ENCODE results near the gene P2RX7. TPM values are rescaled to one million over a fixed set of nuclear protein-coding genes. Genes with fewer than 3 reads are reported as not detected.

P2RX7 gene
- total RNA-seq, 1 donor from 2014 or later, result 1.2 TPM

DNA sequence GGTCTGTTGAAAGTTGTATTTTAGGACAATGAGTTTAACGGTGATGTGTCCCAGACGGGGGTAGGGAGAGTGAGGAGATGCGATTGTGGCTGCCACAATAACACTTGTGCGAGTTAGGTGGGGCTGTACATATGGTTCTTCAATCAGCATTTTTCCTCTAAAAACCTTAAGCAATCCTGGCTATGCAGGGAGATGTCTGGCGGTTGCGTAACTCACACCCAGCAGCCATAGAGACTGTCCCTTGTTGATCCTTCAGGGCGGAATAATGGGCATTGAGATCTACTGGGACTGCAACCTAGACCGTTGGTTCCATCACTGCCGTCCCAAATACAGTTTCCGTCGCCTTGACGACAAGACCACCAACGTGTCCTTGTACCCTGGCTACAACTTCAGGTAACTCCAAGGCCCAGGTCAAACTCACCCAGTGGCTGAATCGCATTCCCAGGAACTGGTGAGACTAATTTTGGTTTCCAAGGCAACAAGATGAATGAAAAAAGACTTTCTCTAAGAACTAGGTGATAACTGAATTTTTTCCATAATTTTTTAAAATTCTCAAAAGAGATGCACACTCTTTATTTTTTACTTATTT is 34.6 kb downstream of the P2RX7 start:
- DNase-seq (ENCODE audit: low spot score in 2 of 2) (no peak), FAIRE-seq (no peak)

DNA sequence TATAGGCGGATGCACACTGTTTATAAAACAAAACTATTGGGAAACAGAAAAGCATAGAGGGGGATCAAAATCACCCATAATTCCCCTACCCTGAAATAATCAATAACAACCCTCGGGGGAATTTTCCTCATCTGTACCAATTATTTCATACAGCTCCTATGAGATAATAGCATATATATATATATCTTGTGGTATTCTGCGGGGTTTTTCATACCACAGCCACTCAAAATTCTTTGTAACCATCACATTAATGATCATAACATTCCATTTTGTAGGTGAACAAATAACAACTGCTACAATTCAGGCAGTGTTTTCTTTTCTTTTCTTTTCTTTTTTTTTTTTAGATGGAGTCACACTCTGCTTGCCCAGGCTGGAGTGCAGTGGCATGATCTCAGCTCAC is 35.3 kb downstream of the P2RX7 start:
- FAIRE-seq, result no peak

GRCh38 chr12:121170151-121170550 is 37.5 kb downstream of the P2RX7 start:
- no peak for FAIRE-seq

More for the DNA sequence above, 35.3 kb downstream of the P2RX7 start:
- no peak for DNase-seq (ENCODE audit: low spot score in 2 of 2)

GRCh38 chr12:121170611-121171260 is 38.1 kb downstream of the P2RX7 start:
- FAIRE-seq, result no peak

More at GRCh38 chr12:121170151-121170550, 37.5 kb downstream of the P2RX7 start:
- no peak for DNase-seq (ENCODE audit: low spot score in 2 of 2)

GRCh38 chr12:121172145-121172544 is 39.5 kb downstream of the P2RX7 start:
- DNase-seq (ENCODE audit: low spot score in 2 of 2), result no peak
- no peak for FAIRE-seq

More at GRCh38 chr12:121170611-121171260, 38.1 kb downstream of the P2RX7 start:
- no peak for DNase-seq (ENCODE audit: low spot score in 2 of 2)

DNA sequence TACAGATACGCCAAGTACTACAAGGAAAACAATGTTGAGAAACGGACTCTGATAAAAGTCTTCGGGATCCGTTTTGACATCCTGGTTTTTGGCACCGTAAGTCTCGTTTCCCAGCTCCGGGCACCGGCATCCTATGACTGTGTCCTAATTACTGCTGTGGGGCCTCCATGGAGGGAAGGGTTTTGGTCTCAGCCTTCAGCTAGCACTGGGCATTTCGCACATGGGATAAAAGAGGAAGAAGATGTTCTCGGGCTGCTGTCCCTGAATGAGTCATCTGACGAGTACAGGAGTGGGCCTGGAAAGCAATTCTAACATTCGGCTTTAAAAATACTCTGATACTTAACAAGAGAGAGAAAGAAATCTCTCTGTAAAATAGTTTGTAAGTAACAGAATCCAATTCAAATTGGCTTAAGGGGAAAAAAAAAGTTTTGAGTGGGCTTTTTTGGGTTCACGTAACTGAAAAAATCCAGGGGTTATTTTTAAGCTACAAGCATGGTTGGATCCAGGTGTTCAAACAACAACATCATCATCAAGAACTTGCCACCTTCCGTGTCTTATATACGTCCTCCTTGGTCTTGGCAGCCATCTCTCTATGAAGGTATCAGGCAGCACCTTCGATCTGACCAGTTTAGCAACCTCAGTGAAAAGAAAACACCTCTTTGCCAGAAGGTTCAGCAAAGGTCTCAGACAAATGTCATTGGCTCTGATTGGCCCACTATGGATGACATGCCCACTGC is 42.9 kb downstream of the P2RX7 start:
- FAIRE-seq (no peak), DNase-seq (ENCODE audit: low spot score in 2 of 2) (peak; percentile 12 to 45)

GRCh38 chr12:121176826-121177529 is 44.3 kb downstream of the P2RX7 start:
- FAIRE-seq (no peak), DNase-seq (ENCODE audit: low spot score in 2 of 2) (no peak)

DNA sequence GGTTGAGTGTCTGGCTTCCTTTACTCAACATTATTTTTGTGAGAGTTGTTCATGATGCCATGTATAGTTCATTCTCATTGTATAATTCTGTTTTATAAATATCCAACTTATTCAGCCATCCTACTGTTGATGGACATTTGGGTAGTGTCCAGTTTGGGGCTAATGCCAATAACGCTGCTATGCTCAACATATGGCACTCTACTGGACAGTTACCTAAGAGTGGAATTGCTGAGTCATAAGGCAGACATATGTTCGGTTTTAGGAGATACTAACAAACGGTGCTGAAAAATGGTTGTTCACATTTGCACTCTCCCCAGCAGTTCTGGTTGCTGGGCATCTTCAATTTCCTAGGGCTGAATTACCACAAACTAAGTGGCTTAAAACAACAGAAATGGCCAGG is 48.5 kb downstream of the P2RX7 start:
- DNase-seq (ENCODE audit: low spot score in 2 of 2), result no peak
- no peak for FAIRE-seq

GRCh38 chr12:121182222-121182893 is 49.7 kb downstream of the P2RX7 start:
- no peak for FAIRE-seq
- DNase-seq (ENCODE audit: low spot score in 2 of 2), result no peak

GRCh38 chr12:121184425-121184824 is 51.7 kb downstream of the P2RX7 start:
- DNase-seq (ENCODE audit: low spot score in 2 of 2) (no peak), FAIRE-seq (no peak)

- no peak for FAIRE-seq
- no peak for DNase-seq (ENCODE audit: low spot score in 2 of 2)
Observed at GRCh38 chr12:121184984-121185889, 52.6 kb downstream of the P2RX7 start.

DNA sequence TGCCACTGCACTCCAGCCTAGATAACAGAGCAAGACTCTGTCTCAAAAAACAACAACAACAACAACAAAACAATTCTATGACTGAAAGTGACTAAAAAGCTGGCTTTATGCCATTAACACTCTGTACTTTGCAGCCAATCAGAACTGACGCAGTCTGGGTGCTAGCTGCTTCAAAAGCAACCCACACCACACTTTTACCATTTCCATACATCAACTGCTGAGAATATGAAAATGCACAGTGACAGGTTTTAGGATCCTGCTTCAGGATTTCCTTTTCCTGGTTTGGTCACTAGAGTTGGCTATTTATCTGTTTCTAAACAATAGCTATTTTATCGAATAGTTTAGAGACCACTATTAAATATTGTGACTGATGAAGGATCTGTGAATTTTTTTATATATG is 54.1 kb downstream of the P2RX7 start:
- FAIRE-seq, result no peak
- DNase-seq (ENCODE audit: low spot score in 2 of 2), result no peak

DNA sequence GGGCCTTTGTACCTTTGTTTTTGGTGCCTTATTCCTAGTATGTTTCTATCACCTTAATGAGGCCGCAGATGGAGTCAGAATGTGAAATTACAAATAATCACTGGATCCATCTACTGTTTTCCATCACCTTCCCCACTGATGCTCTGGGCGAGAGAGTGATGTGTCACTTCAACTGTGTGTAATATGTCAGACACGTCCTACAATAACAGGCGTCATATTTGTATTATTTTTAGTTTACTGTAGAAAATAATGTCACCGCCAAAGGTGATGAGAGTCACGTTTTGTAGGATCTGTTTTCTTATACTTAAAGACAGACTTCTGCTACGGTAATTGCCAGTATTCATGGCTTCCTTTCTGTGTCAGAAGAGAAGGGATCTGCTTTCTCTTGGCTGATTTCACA is 54.8 kb downstream of the P2RX7 start:
- FAIRE-seq (no peak), DNase-seq (ENCODE audit: low spot score in 2 of 2) (no peak)

DNA sequence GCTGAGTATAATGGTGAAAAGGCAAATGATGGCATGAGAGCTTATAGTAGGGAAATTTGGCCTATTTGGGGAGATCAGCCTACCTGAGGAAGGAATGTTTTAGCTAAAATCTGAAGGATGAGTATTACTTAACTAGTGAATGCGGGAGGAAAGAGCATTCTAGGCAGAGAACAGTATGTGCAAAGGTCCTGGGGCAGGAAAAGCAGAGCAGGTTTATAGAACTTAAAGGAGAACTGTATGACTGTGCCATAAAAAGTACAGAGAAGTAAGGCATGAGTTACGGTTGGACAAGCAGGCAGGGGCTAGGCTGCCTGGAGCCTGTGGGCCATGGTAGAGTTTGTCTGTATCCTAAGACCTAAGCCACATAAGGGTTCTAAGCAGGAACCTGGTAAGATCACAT is 55.6 kb downstream of the P2RX7 start:
- FAIRE-seq (no peak), DNase-seq (ENCODE audit: low spot score in 2 of 2) (no peak)

- DNase-seq (ENCODE audit: low spot score in 2 of 2) (no peak), FAIRE-seq (no peak)
Observed at GRCh38 chr12:121189131-121189530, 56.5 kb downstream of the P2RX7 start.

GRCh38 chr12:121189619-121190155 is 57.0 kb downstream of the P2RX7 start:
- FAIRE-seq (no peak), DNase-seq (ENCODE audit: low spot score in 2 of 2) (no peak)

DNA sequence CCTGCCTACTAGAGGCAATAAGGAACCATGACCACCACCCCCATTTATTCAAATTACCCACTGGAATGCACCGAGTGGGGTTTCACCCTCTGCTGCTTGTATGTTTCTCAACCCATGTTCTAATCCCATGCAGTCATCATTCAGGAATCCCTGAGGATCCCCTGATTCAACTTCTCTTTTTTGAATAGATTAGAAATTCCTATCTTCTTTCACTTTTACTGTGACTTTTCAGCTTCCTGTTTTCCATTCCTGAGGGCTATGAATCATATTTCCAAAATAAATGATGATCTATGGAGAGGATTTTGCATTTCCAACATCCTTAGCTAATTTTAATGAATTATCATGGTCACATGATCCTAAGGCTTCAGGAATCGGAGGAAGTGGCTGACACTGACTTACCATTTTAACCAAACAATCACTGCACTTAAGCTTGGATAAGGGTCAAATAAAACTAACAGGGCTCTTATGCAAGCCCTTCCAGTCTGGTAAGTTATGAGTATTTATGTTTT is 57.9 kb downstream of the P2RX7 start:
- FAIRE-seq (no peak), DNase-seq (ENCODE audit: low spot score in 2 of 2) (no peak)

- no peak for FAIRE-seq
- no peak for DNase-seq (ENCODE audit: low spot score in 2 of 2)
Observed at GRCh38 chr12:121191151-121191550, 58.5 kb downstream of the P2RX7 start.

- no peak for DNase-seq (ENCODE audit: low spot score in 2 of 2)
Observed at GRCh38 chr12:121196902-121197301, 64.2 kb downstream of the P2RX7 start.

More at GRCh38 chr12:121196902-121197301, 64.2 kb downstream of the P2RX7 start:
- no peak for FAIRE-seq

All from frontal cortex (tissue), 4 donors.